B cell (primary cell): Measurements from ENCODE around the gene NCAM1. TPM values are rescaled to one million over a fixed set of nuclear protein-coding genes. Genes with fewer than 3 reads are reported as not detected.

Experiments used
- ATAC-seq: fragments of 200-7000 bp; cut with Tn5 transposase; one replicate; pipeline ENCODE4 v1.10.0; 2021; ENCODE audit warnings: low read depth, mild to moderate bottlenecking, moderate number of reproducible peaks, moderate library complexity
- CTCF ChIA-PET: fragments of 350-600 bp; sonication (Branson Sonifier 250); formaldehyde crosslinking; loops from one replicate; lab custom pipeline; 2021; ENCODE audit warnings: antibody characterized with exemption, inconsistent platforms; lab: Charles Lee
- POLR2A ChIA-PET: fragments of 350-600 bp; sonication (Branson Sonifier 250); formaldehyde crosslinking; loops from one replicate; lab custom pipeline; 2021; ENCODE audit warnings: antibody characterized with exemption; lab: Charles Lee
- DNase-seq: peaks from one replicate; pipeline ENCODE4 v3.0.0; 2013
- H2AFZ ChIP-seq: 2 replicates; pipeline ENCODE4 v1.6.1; 2012; ENCODE audit warnings: mild to moderate bottlenecking, low read depth, low read length; ENCODE audit not compliant: insufficient read depth, poor library complexity, severe bottlenecking
- H3K27ac ChIP-seq, 2 donors: 1 replicate in 1 of 2; 2 replicates in 1 of 2; pipeline ENCODE4 v1.5.1; 2012 to 2013; ENCODE audit warnings: low read length in 2 of 2, mild to moderate bottlenecking in 2 of 2, moderate library complexity in 1 of 2
- H3K27me3 ChIP-seq, 4 experiments: fragments of 200-600 bp in 1 of 4; sonication (generic) in 1 of 4; replicated peaks in 1 of 4; 1 replicate in 2 of 4; 2 replicates in 2 of 4; pipeline versions ENCODE4 v1.6.1 to v1.7.0; 2013 to 2016; ENCODE audit warnings: low read length in 3 of 4, mild to moderate bottlenecking in 2 of 4, mixed read lengths in 1 of 4, moderate library complexity in 1 of 4; ENCODE audit not compliant: insufficient read depth in 4 of 4, control insufficient read depth in 3 of 4; ENCODE audit errors: control extremely low read depth in 1 of 4
- H3K36me3 ChIP-seq, 2 experiments: replicated peaks in 1 of 2; 1 replicate in 1 of 2; 2 replicates in 1 of 2; pipeline versions ENCODE4 v1.6.1 to v1.7.1; 2013; ENCODE audit warnings: low read length in 1 of 2; ENCODE audit not compliant: insufficient read depth in 2 of 2, control insufficient read depth in 1 of 2; ENCODE audit errors: control extremely low read depth in 1 of 2, extremely low read depth in 1 of 2
- H3K4me1 ChIP-seq, 2 donors: fragments of 200-600 bp in 1 of 2; sonication (generic) in 1 of 2; 1 replicate in 1 of 2; 2 replicates in 1 of 2; pipeline versions ENCODE4 v1.5.1 to v1.6.1; 2013 to 2017; ENCODE audit warnings: low read length in 2 of 2; ENCODE audit not compliant: control insufficient read depth in 2 of 2, insufficient read depth in 2 of 2
- H3K4me2 ChIP-seq: replicated peaks from 2 replicates; pipeline ENCODE3; 2012; ENCODE audit warnings: mild to moderate bottlenecking, low read depth, low read length; ENCODE audit not compliant: poor library complexity, severe bottlenecking
- H3K4me3 ChIP-seq, 5 experiments: fragments of 200-600 bp in 1 of 5; sonication (generic) in 1 of 5; 1 replicate in 3 of 5; 2 replicates in 2 of 5; pipeline versions ENCODE4 v1.5.1 to v1.7.0; 2011 to 2016; ENCODE audit warnings: low read length in 4 of 5, mild to moderate bottlenecking in 4 of 5, low read depth in 2 of 5, control low read depth in 1 of 5, moderate library complexity in 1 of 5; ENCODE audit not compliant: insufficient read depth in 1 of 5; ENCODE audit errors: control extremely low read depth in 1 of 5, extremely low read depth in 1 of 5
- H3K79me2 ChIP-seq: fragments of 200-600 bp; sonication (generic); one replicate; pipeline ENCODE4 v1.6.0; 2016; ENCODE audit warnings: low read length; ENCODE audit not compliant: control insufficient read depth, insufficient read depth
- H3K9ac ChIP-seq: fragments of 200-600 bp; sonication (generic); 2 replicates; pipeline ENCODE4 v1.6.1; 2017; ENCODE audit warnings: mild to moderate bottlenecking, low read length, moderate library complexity
- H3K9me3 ChIP-seq, 3 donors: one replicate each; pipeline versions ENCODE4 v1.6.1 to v1.7.1; 2013; ENCODE audit warnings: low read length in 2 of 3; ENCODE audit not compliant: control insufficient read depth in 2 of 3, insufficient read depth in 1 of 3; ENCODE audit errors: control extremely low read depth in 1 of 3
- H4K20me1 ChIP-seq: 2 replicates; pipeline ENCODE4 v1.6.0; 2012; ENCODE audit warnings: mild to moderate bottlenecking, low read length; ENCODE audit not compliant: insufficient read depth, control insufficient read depth, poor library complexity, severe bottlenecking
- H3K27ac Mint-ChIP-seq: one replicate; pipeline ENCODE4 v1.8.0; 2021; ENCODE audit warnings: mixed read lengths
- H3K27me3 Mint-ChIP-seq: one replicate; pipeline ENCODE4 v1.8.0; 2021; ENCODE audit warnings: mixed read lengths
- H3K4me1 Mint-ChIP-seq: one replicate; pipeline ENCODE4 v1.8.0; 2021; ENCODE audit warnings: mixed read lengths
- H3K4me3 Mint-ChIP-seq: one replicate; pipeline ENCODE4 v1.8.0; 2021; ENCODE audit warnings: mixed read lengths
- H3K9me3 Mint-ChIP-seq: one replicate; pipeline ENCODE4 v1.8.0; 2022; ENCODE audit warnings: mixed read lengths; ENCODE audit not compliant: insufficient read depth
- EZH2 ChIP-seq: IDR thresholded peaks from 2 replicates; pipeline ENCODE4 v1.6.1; 2012; ENCODE audit warnings: borderline replicate concordance, low read depth, mild to moderate bottlenecking, moderate library complexity, low read length; ENCODE audit not compliant: insufficient read depth, poor library complexity, severe bottlenecking
- WGBS: methylation state at CpG from one replicate; pipeline ENCODE4 v1.1.5; 2013; ENCODE audit warnings: missing lambda C conversion rate; ENCODE audit not compliant: insufficient coverage; 5-methylcytosine and 5-hydroxymethylcytosine counted together
- intact Hi-C: fragments of 100-400 bp; cut with micrococcal nuclease; formaldehyde crosslinking; loops from one replicate; pipeline ENCODE4 v1.10.0; 2022
- polyA plus RNA-seq: library from polyadenylated mRNA; depleted of rRNA; stranded (reverse); fragments of >200 nt; gene quantifications from 2 replicates; pipeline ENCODE4 v1.2.3, GENCODE V29; 2012
- total RNA-seq, 2 donors: library from RNA; stranded (reverse); fragments of 120-200 nt in 1 of 2; gene quantifications; 1 replicate in 1 of 2; 2 replicates in 1 of 2; pipeline versions ENCODE4 v1.2.3 to v1.2.4, GENCODE V29; 2013 to 2022
- TF ChIP-seq, protein P1 (sequence below): fragments of 200-600 bp; IDR thresholded peaks from one replicate; pipeline ENCODE4 v1.8.0; 2022; ENCODE audit warnings: antibody characterized with exemption, mild to moderate bottlenecking

NCAM1 gene
- total and polyA plus RNA-seq, 2 donors (not counting 1 experiment from before 2014, with no cell fraction given) = 0.37 TPM; not detected in 1

DNA sequence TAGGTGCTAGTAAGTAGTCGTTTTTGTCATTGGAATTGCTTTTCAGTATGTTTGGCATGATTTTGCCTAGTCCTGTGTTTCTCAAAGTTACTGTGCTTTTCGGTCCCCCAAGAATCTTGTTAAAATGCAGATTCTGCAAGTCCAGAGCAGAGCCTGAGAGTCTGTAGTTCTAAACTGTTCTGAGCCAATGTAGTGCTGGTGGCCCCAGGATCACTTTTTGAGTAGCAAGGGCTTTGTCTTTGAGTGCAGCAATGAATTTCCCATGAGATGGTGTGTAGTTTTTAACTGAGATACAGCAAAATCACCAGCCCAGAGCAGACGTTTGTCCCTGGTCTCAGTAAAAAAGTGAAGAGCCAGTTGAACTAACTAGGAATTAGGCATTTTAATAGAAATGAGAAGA is 122.4 kb downstream of the NCAM1 start:
- H2AFZ ChIP-seq = no peak overlapping the region
- intact Hi-C loops = no loop called here
- Mint-ChIP-seq H3K27ac (no peak overlapping the region), H3K9me3 (no peaks in the 10 kb centered on the region), H3K27me3 (no peaks in the 10 kb centered on the region), H3K4me3 (no peak overlapping the region), H3K4me1 (no peaks in the 10 kb centered on the region)
- H3K79me2 ChIP-seq = no peaks in the 10 kb centered on the region
- ChIA-PET CTCF (no interaction called here), POLR2A (no interaction called here)
- no peak for ATAC-seq
- H3K9ac ChIP-seq = no peak overlapping the region
- no peaks in the 10 kb centered on the region for H4K20me1 ChIP-seq
- TF ChIP-seq, protein P1, sequence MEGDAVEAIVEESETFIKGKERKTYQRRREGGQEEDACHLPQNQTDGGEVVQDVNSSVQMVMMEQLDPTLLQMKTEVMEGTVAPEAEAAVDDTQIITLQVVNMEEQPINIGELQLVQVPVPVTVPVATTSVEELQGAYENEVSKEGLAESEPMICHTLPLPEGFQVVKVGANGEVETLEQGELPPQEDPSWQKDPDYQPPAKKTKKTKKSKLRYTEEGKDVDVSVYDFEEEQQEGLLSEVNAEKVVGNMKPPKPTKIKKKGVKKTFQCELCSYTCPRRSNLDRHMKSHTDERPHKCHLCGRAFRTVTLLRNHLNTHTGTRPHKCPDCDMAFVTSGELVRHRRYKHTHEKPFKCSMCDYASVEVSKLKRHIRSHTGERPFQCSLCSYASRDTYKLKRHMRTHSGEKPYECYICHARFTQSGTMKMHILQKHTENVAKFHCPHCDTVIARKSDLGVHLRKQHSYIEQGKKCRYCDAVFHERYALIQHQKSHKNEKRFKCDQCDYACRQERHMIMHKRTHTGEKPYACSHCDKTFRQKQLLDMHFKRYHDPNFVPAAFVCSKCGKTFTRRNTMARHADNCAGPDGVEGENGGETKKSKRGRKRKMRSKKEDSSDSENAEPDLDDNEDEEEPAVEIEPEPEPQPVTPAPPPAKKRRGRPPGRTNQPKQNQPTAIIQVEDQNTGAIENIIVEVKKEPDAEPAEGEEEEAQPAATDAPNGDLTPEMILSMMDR = no peak
- no peak for TF ChIP-seq EZH2
- no peak for DNase-seq
- WGBS = 83% methylated on average over 2 of the region's 3 CpGs
- H3K4me3 ChIP-seq = no peak overlapping the region
- no peak overlapping the region for H3K4me2 ChIP-seq
- no peak overlapping the region for H3K27ac ChIP-seq
- no peaks in the 10 kb centered on the region for H3K36me3 ChIP-seq
- no peaks in the 10 kb centered on the region for H3K4me1 ChIP-seq
- H3K9me3 ChIP-seq = no peaks in the 10 kb centered on the region
- peaks cover 0 to 4% (median 0%) of the 10 kb centered on the region in 4 experiments for H3K27me3 ChIP-seq

GRCh38 chr11:113084297-113084696 is 123.1 kb downstream of the NCAM1 start:
- Histone ChIP-seq H3K36me3 (no peaks in the 10 kb centered on the region), H3K9ac (no peak overlapping the region), H3K27me3 (peaks cover 0 to 4% (median 0%) of the 10 kb centered on the region in 4 experiments), H3K4me1 (no peaks in the 10 kb centered on the region), H3K79me2 (no peaks in the 10 kb centered on the region), H3K27ac (no peak overlapping the region), H3K4me3 (no peak overlapping the region), H2AFZ (no peak overlapping the region), H4K20me1 (no peaks in the 10 kb centered on the region), H3K4me2 (no peak overlapping the region), H3K9me3 (no peaks in the 10 kb centered on the region)
- no peaks in the 10 kb centered on the region for H3K4me1 Mint-ChIP-seq
- H3K27me3 Mint-ChIP-seq = no peaks in the 10 kb centered on the region
- CTCF ChIA-PET = no interaction called here
- POLR2A ChIA-PET = no interaction called here
- H3K4me3 Mint-ChIP-seq = no peak overlapping the region
- TF ChIP-seq, protein P1 = no peak
- no peak for TF ChIP-seq EZH2
- WGBS = 88% methylated on average over 2 of the region's 4 CpGs
- DNase-seq (no peak), ATAC-seq (no peak)
- intact Hi-C loops = no loop called here
- no peaks in the 10 kb centered on the region for H3K9me3 Mint-ChIP-seq
- H3K27ac Mint-ChIP-seq = no peak overlapping the region
